ENCODE results near the gene PROC.

The PROC gene

DNA sequence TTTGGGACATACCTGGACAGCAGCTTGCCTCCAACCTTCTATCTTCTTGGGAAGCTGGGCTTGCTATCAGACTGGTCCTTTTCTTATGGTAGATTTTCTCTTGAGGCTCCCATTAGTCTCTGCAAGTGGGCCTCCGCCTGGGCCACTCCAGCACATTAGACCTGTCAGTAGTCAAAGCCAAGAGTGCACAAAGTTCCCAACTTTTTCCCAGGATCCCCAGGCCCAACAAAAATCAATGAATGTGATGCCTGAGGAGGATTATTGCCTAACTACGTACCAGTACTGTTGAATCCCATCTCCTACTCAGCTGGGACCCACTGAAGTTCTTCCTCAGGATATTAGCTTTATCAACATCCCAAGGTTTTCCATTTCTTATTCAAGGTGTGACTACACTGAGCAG lies 51.7 kb downstream of the PROC start (continued):
- TF ChIP-seq PRDM6 (tag by site-specific recombination; IDR thresholded peaks at IDR 0.05) = no peak

- TF ChIP-seq ZNF449 (tag by site-specific recombination; IDR thresholded peaks at IDR 0.05) (no peak), ZNF324 (tag by site-specific recombination; IDR thresholded peaks at IDR 0.05) (no peak), ZNF76 (tag by site-specific recombination; IDR thresholded peaks at IDR 0.05; ENCODE audit: borderline replicate concordance, low read depth) (no peak), ZNF555 (tag by site-specific recombination; conservative IDR thresholded peaks at IDR 0.05) (no peak), ZNF580 (tag by site-specific recombination; IDR thresholded peaks at IDR 0.05) (no peak), ZSCAN30 (tag by site-specific recombination; IDR thresholded peaks at IDR 0.05) (no peak), ZNF544 (tag by site-specific recombination; IDR thresholded peaks at IDR 0.05) (no peak), REST (tag by site-specific recombination; IDR thresholded peaks at IDR 0.05) (no peak)
- TF ChIP-seq, protein P1, sequence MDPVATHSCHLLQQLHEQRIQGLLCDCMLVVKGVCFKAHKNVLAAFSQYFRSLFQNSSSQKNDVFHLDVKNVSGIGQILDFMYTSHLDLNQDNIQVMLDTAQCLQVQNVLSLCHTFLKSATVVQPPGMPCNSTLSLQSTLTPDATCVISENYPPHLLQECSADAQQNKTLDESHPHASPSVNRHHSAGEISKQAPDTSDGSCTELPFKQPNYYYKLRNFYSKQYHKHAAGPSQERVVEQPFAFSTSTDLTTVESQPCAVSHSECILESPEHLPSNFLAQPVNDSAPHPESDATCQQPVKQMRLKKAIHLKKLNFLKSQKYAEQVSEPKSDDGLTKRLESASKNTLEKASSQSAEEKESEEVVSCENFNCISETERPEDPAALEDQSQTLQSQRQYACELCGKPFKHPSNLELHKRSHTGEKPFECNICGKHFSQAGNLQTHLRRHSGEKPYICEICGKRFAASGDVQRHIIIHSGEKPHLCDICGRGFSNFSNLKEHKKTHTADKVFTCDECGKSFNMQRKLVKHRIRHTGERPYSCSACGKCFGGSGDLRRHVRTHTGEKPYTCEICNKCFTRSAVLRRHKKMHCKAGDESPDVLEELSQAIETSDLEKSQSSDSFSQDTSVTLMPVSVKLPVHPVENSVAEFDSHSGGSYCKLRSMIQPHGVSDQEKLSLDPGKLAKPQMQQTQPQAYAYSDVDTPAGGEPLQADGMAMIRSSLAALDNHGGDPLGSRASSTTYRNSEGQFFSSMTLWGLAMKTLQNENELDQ (tag by site-specific recombination; IDR thresholded peaks at IDR 0.05; ENCODE audit: low read depth) = no peak
- ChIA-PET POLR2A (no interaction called here), CTCF (interaction anchor here (0.7 to 4.4 kb wide), 2 partner anchors 8 to 55 kb away, joined by 3 to 17 read pairs; no protein-coding TSS in a partner anchor)
- H3K27ac ChIP-seq (ENCODE audit: extremely low read depth, low read depth, low read length) = no peak overlapping the region
- no peak overlapping the region for H3K4me3 ChIP-seq (ENCODE audit: low read depth, low read length)
- H3K36me3 ChIP-seq (ENCODE audit: control insufficient read depth in 2 of 2, insufficient read depth in 1 of 2, low read length in 2 of 2) = peaks cover 5 to 16% of the 10 kb centered on the region in 2 experiments
- no peaks in the 10 kb centered on the region for H3K4me1 ChIP-seq (ENCODE audit: control insufficient read depth, insufficient read depth, low read length)
- no peaks in the 10 kb centered on the region for H3K9me3 ChIP-seq (ENCODE audit: control insufficient read depth, insufficient read depth, low read depth, low read length)
Measured at GRCh38 chr2:127471286-127471988, 53.2 kb downstream of the PROC start.

DNA sequence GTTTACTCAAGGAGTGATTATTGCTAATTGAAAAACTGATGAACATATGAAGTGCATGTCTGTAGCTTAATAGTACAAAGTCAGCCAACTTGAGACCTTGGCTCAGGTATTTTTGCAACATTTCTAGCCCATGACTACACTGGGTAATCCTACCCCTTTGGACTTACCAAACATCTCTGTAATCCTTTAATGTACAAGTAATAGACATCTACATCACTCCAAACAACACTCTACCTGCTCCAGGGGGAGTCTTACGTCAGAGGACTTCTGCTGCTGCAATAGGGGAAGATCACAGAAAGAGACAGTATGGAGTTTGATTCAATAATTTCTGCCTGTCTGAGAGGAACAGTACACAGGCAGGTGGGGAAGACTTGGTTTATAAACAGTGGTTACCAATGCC lies 54.0 kb downstream of the PROC start:
- POLR2A ChIA-PET = interaction anchor here (0.6 kb wide), 1 partner anchor 33 kb away, joined by 3 read pairs; no protein-coding TSS in a partner anchor
- CTCF ChIA-PET = interaction anchor here (0.7 to 4.4 kb wide), 4 partner anchors 7 to 275 kb away, joined by 3 to 17 read pairs (median 4); no protein-coding TSS in a partner anchor
- H3K27ac ChIP-seq (ENCODE audit: extremely low read depth, low read depth, low read length) = no peak overlapping the region
- no peak for TF ChIP-seq MEIS1 (CRISPR knock-in tag; IDR thresholded peaks at IDR 0.05; ENCODE audit: borderline replicate concordance)
- TF ChIP-seq, protein P2, sequence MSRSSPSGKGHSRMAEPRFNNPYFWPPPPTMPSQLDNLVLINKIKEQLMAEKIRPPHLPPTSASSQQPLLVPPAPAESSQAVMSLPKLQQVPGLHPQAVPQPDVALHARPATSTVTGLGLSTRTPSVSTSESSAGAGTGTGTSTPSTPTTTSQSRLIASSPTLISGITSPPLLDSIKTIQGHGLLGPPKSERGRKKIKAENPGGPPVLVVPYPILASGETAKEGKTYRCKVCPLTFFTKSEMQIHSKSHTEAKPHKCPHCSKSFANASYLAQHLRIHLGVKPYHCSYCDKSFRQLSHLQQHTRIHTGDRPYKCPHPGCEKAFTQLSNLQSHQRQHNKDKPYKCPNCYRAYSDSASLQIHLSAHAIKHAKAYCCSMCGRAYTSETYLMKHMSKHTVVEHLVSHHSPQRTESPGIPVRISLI (tag by site-specific recombination; IDR thresholded peaks at IDR 0.05) = no peak
- no peak for TF ChIP-seq ZBTB26 (tag by site-specific recombination; optimal IDR thresholded peaks at IDR 0.05)
- TF ChIP-seq TCF7L2 (IDR thresholded peaks at IDR 0.05; ENCODE audit: borderline replicate concordance, low read depth, low read length) = no peak
- TF ChIP-seq ZNF654 (tag by site-specific recombination; IDR thresholded peaks at IDR 0.05; ENCODE audit: low read depth) = no peak
- no peak for TF ChIP-seq ZNF664 (tag by site-specific recombination; IDR thresholded peaks at IDR 0.05)
- TF ChIP-seq, protein P3, sequence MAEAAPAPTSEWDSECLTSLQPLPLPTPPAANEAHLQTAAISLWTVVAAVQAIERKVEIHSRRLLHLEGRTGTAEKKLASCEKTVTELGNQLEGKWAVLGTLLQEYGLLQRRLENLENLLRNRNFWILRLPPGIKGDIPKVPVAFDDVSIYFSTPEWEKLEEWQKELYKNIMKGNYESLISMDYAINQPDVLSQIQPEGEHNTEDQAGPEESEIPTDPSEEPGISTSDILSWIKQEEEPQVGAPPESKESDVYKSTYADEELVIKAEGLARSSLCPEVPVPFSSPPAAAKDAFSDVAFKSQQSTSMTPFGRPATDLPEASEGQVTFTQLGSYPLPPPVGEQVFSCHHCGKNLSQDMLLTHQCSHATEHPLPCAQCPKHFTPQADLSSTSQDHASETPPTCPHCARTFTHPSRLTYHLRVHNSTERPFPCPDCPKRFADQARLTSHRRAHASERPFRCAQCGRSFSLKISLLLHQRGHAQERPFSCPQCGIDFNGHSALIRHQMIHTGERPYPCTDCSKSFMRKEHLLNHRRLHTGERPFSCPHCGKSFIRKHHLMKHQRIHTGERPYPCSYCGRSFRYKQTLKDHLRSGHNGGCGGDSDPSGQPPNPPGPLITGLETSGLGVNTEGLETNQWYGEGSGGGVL (tag by site-specific recombination; IDR thresholded peaks at IDR 0.05) = no peak

More for the DNA sequence above, 54.0 kb downstream of the PROC start:
- peaks cover 9 to 16% of the 10 kb centered on the region in 2 experiments for H3K36me3 ChIP-seq (ENCODE audit: control insufficient read depth in 2 of 2, insufficient read depth in 1 of 2, low read length in 2 of 2)
- no peak overlapping the region for H3K4me3 ChIP-seq (ENCODE audit: low read depth, low read length)
- H3K9me3 ChIP-seq (ENCODE audit: control insufficient read depth, insufficient read depth, low read depth, low read length) = no peaks in the 10 kb centered on the region
- no peaks in the 10 kb centered on the region for H3K4me1 ChIP-seq (ENCODE audit: control insufficient read depth, insufficient read depth, low read length)

Data from HEK293 (cell line).